Measurements from ENCODE around the gene PDLIM1.

Gene PDLIM1

GRCh38 chr10:95290461-95291364, at the start of gene PDLIM1:
Gene PDLIM1, minus strand, starts transcription at chr10:95291003. Its CDS starts 88 bp downstream, at chr10:95290915.
- DNase-seq: peak; percentile 6

GRCh38 chr10:95339863-95340262, 49.1 kb upstream of the PDLIM1 start:
- no peak for DNase-seq

DNA sequence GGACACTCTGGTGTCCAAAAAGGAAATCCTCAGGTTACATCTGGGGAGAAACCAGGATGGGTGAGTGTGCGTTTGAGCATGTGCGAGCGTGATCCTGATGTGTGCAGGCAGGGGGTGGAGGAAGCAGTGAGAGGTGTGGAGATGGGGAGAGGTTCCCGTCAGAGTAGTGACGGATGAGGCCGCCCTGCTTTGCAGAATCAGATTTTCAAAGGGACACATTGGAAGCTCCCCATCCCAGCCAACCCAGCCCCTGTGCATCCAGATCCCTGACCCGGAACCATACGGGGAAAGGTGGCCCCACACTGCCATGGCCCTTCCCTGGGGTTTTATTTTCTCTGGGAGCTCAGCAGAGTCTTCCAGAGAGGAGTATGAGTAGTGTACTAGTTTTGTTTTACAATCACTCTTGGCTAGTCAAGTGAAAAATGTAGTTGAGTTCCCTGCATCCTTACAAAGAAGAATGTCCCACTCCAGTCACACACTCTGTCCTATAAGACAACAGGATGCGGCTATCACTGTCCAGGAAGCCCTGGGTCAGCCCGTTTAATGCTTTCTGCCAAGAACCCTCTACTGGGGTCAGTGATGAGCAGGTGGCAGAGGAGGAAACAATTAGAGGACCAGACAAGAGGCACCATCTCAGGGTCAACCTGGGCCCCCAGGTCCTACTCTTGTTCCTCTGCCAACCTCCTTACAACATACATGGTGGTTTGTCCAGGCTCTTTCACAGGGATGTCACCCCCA, 46.8 kb upstream of the PDLIM1 start:
- DNase-seq: no peak

GRCh38 chr10:95336702-95337101, 45.9 kb upstream of the PDLIM1 start:
- DNase-seq: no peak

- no peak for DNase-seq
Observed at GRCh38 chr10:95335933-95336699, 45.3 kb upstream of the PDLIM1 start.

- no peak for DNase-seq
Observed at GRCh38 chr10:95334805-95335144, 44.0 kb upstream of the PDLIM1 start.

DNA sequence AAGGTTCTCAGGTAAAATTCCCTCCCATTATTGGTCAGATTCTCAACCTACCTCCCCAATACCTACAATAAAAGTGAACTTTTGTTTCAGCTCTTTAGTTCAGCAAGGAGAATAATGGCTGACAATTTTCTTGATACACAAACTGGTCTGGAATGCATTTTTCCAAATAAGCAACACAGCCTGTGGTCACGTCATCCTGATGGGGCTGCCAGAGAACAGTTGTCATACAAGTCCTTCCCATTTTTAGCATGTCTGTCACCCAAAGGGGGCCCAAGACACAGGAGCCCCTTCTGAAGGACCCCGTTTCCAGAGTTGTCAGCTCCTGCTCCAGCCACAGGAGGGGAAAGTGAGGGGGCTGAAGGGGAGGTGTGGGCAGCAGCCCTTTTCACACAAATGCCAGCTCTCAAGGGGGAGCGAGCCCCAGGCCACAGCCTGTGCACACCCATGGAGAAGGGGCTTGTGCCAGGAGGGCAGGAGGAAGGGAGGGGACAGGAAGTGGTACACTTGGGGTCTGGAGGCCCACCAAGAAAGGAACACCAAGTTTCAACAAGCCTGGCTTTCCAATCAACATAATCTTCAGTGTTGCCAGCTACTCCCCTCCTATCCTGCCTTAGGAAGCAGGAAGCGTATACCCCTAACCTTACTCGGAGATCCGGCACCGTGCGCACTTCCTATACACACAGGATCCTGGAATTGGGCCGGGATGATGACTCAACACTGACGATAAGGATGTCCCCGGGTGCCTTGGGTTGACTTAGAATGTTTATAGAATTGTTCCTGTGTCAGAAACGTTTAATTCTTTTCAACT, 43.4 kb upstream of the PDLIM1 start:
- DNase-seq: no peak

GRCh38 chr10:95332666-95333249, 42.0 kb upstream of the PDLIM1 start:
- DNase-seq: no peak

DNA sequence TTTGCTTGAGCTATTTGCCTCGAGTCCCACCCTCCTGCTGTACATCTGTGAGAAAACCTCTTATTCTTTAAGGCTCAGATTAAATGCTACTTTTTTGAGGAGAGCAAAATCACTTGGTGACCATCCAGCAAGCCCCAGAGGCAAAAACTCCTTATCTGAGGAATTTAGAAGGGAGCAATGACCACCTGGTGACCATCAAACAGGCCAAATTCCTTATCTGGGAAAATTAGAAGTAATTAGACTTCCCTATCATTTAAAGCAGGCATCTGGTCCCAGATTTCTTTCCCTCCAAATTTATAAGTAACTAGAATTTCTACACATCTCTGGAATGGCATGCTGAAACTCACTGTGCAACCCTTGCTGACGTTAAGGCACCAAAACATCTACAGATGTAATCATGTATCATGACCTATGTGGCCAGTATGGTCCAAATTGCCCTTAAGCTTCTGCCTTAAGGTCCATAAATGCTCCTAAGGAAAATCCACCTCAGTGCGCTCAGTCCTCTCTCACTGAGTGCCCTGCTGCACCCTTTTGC, 40.9 kb upstream of the PDLIM1 start:
- no peak for DNase-seq

DNA sequence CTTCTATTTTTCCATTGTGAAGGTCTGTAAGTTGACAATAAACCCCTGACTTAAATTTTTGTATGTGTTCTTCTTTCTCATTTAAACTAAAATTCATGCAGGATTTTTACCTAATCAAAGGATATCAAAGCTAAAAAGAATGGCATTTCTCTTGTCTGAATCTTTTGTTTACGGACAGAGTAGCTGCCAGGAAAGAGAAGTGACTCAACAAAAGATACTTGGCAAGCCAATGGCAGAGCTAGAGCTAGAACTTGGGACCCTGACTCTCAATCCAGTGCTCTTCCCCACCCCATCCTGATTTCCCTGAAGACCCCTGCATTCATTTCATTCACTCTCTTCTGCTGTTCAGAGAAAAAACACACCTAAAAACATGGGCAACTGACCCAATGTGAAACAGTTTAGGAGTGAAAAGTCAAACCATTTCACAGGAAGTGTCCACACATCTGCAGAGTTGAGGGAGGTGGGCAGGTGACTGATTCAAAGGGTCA, 40.2 kb upstream of the PDLIM1 start:
- no peak for DNase-seq

DNA sequence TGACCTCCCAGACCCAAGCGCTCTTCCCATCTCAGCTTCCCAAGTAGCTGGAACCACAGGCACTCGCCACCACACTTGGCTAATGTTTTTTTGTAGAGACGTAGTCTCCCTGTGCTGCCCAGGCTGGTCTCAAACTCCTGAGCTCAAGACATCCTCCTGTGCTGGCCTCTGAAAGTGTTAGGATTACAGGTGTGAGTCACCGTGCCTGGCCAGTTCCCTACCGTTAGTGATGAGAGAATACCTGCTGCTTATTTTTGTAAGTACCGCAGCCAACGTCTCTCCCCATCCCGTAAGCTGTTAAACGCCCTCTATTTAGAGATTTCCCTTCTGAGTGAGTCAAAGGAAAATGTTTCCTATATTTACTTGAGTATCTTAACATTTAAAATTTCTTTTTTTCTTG, 38.5 kb upstream of the PDLIM1 start:
- DNase-seq: no peak

DNA sequence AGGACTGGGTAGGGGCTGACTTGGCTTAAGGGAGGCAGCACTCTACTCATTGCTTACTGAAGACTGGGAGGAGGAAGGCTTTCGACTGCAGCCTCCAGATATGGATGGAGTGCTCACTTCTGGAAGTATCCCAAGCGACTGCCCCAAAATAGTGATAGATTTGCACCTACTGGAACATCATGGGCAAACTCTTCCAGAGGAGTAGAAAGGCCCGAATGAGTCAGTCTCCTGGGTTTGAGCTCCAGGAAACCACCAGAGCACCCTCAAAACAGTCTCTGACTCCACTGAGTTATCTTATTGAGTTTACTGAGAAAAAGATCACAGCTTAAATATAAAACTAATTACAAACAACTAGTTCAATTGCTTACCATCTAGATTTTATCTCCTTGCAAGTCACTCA, 37.2 kb upstream of the PDLIM1 start:
- DNase-seq: no peak

- no peak for DNase-seq
Observed at GRCh38 chr10:95327367-95327766, 36.6 kb upstream of the PDLIM1 start.

DNA sequence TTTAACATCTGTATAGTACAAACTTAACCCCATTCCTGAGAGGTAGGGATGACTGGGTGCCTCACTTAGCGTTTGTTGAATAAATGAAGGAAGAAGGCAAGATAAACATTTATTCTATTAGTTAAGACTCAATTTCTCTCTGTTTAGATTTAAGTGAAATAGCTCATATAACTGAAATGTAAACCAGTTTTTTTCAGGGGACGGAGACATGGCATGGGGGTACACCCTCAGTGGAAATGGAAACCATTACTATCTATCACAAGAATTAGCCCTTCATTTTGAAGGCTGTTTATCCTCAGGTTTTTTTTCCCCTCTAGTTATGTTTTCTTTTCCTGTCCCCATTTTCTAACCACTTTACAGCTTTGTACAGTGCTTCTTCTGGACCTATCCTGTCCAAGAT, 35.6 kb upstream of the PDLIM1 start:
- DNase-seq: no peak

DNA sequence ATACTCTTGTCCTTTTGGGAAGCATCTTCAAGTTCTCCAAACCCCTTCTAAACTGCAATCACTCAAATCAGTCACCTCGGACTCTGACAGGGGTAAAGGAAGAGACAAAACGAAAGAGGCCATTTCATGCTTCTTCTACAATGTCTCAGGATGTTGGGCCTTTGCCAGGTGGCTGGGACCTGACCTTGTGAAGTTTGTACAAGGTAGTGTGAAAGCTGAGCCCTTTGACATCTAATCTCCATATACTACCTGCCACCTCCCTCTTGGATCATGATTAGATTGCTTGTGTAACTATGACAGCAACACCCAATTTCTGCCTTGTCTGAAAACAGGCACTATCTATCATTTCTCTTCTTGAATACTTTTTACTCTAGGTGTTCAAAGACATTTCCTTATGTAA, 35.1 kb upstream of the PDLIM1 start:
- no peak for DNase-seq

- no peak for DNase-seq
Observed at GRCh38 chr10:95324436-95325268, 33.8 kb upstream of the PDLIM1 start.

DNA sequence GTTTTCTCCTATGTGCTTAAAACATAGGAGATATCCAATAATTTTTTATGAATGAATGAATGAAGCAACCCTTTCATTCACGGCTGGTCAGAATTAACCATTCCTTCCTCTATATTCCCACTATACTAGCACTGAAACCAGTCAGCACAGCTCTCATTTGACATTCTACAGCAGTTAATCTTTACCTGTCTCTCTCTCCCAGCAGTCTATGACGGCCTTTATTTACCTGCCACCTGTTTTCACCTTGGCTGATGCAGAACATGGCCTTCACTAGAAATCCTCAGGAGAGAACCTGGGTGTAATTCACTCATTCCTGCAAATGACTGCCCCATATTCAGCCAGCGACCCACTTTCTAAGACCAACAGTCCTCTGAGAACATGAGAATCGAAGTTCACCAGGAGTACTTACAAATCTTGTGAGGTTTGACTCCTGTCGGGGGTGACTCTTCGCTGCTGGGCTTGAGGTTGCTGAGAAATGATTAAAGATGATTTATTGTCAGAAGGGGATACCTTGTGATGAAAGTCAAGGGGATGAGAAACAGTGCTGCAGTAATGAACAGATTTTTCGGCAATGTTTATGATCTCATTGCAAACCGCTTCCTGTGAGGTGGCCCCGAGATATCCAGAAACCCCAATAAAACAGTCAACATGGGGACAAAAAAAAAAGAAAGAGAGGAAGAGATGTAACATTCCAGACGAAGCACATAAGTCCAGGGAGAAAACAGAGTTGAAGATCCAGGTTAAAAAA, 30.9 kb upstream of the PDLIM1 start:
- no peak for DNase-seq

DNA sequence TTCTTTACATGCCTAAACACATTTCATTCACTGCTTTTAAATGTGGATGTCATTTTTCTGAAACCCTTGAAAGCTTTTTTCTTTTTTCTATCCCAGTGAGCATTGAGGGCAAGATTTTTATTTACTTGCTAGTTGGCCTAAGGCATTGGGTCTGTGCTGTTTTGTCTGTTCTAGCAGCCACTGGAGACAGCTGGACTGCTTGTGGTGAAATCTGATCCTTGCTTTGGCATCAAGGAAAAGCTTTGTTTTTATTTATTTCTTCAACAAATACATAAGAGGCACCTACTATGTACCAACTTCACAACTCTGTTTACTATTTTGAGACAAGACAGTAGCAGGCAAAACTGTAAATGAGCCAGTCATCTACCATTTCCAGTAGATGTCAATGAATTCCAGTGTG, 28.4 kb upstream of the PDLIM1 start:
- DNase-seq: no peak

- no peak for DNase-seq
Observed at GRCh38 chr10:95315509-95315908, 24.7 kb upstream of the PDLIM1 start.

Data from activated CD4-positive, alpha-beta T cell treated with anti-CD3 and anti-CD28 coated beads, Interleukin-2, amount 50 U/mL, for 1 hour (primary cell).